ENCODE results near the gene INSC. TPM values are rescaled to one million over a fixed set of nuclear protein-coding genes. Genes with fewer than 3 reads are reported as not detected.

The INSC gene
- total RNA-seq, 1 donor from 2014 or later: not detected

DNA sequence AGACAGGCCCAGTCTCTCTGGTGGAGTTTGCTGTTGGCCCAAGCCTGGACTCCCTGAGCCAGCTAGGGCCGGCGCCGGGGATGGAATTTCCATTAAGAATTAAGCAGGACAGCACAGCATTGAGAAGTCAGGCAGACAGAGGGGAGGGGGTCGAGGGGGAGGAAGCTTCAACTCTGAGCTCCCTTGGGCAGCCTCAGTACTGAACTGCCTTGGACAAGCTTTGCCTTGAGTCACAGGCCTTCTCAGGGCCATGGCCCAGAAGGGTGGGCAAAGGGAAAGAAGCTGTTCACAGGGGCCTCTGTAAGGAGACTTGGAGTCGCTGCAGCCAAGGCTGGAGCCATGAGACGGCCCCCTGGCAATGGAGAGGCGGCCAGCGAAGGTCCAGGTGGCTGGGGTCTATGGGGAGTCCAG, 2.6 kb upstream of the INSC start:
- DNase-seq (ENCODE audit: extremely low spot score, unreplicated experiment): peak; percentile 81
- no peak overlapping the region for H3K27ac Mint-ChIP-seq (ENCODE audit: unreplicated experiment)

DNA sequence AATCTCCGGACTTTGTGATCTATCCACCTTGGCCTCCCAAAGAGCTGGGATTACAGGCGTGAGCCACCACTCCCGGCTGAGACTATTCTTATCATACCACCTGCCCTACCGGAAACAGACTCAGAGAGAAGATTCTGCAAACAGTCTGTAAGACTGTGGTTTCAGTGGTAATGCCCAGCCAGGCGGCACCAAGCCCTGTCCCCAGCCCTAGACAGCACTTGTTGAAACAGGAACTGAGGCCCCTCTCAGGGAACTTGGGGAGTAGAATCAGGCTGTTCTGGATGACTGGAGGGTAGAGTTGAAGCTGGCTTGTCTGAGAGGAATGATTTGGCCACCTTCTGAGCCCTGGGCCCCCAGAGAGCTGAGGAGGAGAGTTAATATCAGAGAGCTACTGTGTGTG, 1.3 kb upstream of the INSC start:
- H3K9me3 Mint-ChIP-seq (ENCODE audit: unreplicated experiment): no peaks in the 10 kb centered on the region
- no peak overlapping the region for H3K27ac Mint-ChIP-seq (ENCODE audit: unreplicated experiment)
- TF ChIP-seq, protein P1, sequence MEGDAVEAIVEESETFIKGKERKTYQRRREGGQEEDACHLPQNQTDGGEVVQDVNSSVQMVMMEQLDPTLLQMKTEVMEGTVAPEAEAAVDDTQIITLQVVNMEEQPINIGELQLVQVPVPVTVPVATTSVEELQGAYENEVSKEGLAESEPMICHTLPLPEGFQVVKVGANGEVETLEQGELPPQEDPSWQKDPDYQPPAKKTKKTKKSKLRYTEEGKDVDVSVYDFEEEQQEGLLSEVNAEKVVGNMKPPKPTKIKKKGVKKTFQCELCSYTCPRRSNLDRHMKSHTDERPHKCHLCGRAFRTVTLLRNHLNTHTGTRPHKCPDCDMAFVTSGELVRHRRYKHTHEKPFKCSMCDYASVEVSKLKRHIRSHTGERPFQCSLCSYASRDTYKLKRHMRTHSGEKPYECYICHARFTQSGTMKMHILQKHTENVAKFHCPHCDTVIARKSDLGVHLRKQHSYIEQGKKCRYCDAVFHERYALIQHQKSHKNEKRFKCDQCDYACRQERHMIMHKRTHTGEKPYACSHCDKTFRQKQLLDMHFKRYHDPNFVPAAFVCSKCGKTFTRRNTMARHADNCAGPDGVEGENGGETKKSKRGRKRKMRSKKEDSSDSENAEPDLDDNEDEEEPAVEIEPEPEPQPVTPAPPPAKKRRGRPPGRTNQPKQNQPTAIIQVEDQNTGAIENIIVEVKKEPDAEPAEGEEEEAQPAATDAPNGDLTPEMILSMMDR (IDR thresholded peaks at IDR 0.05): no peak
- peaks cover 3% of the 10 kb centered on the region for H3K4me1 Mint-ChIP-seq (ENCODE audit: unreplicated experiment)
- H3K27me3 Mint-ChIP-seq (ENCODE audit: unreplicated experiment): peaks cover 20% of the 10 kb centered on the region
- no peak for DNase-seq (ENCODE audit: extremely low spot score, unreplicated experiment)
- no peaks in the 10 kb centered on the region for H3K36me3 Mint-ChIP-seq (ENCODE audit: unreplicated experiment)
- no peak overlapping the region for H3K4me3 Mint-ChIP-seq (ENCODE audit: unreplicated experiment)

More for the DNA sequence above, 2.6 kb upstream of the INSC start:
- Mint-ChIP-seq H3K27me3 (ENCODE audit: unreplicated experiment) (peaks cover 14% of the 10 kb centered on the region), H3K9me3 (ENCODE audit: unreplicated experiment) (no peaks in the 10 kb centered on the region), H3K36me3 (ENCODE audit: unreplicated experiment) (no peaks in the 10 kb centered on the region), H3K4me1 (ENCODE audit: unreplicated experiment) (peaks cover 3% of the 10 kb centered on the region), H3K4me3 (ENCODE audit: unreplicated experiment) (no peak overlapping the region)
- TF ChIP-seq, protein P1 (IDR thresholded peaks at IDR 0.05): no peak

DNA sequence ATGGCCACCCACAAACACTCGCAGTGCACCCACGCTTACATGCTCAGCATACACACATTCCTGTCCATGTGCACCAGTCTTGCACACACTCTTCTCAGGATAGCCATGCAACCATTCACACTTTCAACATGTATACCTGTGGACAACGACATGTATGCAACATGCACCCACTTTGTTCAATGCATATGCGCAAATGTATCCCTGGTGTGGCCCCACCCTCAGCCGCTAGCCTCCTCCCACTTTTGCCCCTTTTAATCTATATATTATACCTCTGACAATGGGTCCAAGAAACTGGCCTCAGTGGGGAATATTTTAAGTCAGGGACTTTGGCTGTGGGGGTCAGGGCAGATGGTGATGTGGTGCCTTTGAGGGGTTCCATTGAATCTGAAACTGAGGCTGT, 963 bp downstream of the INSC start:
- H3K9me3 Mint-ChIP-seq (ENCODE audit: unreplicated experiment): no peaks in the 10 kb centered on the region
- peaks cover 25% of the 10 kb centered on the region for H3K27me3 Mint-ChIP-seq (ENCODE audit: unreplicated experiment)
- H3K4me3 Mint-ChIP-seq (ENCODE audit: unreplicated experiment): no peak overlapping the region
- DNase-seq (ENCODE audit: extremely low spot score, unreplicated experiment): peak; percentile 54
- TF ChIP-seq, protein P1 (IDR thresholded peaks at IDR 0.05): no peak
- no peak overlapping the region for H3K27ac Mint-ChIP-seq (ENCODE audit: unreplicated experiment)
- no peaks in the 10 kb centered on the region for H3K36me3 Mint-ChIP-seq (ENCODE audit: unreplicated experiment)
- peaks cover 3% of the 10 kb centered on the region for H3K4me1 Mint-ChIP-seq (ENCODE audit: unreplicated experiment)

DNA sequence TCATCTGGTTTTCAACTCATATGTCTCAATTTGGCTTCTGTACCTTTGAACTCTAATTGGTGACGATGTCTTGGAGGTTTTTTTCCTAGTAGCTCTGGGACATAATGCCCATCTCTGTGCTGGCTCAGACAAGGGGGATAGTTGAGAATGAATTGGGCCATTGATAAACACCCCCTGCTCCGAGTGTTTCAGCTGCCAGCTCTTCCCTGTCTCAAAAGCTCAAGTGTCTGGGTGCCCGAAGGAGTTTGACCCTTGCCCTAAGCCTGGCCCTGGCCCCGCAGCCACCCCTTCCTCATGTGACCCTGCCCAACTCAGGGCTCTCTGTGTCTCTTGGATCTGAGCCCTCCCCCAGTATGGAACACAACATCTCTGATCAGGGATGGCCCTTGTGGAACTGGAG, 3.0 kb downstream of the INSC start:
- Mint-ChIP-seq H3K36me3 (ENCODE audit: unreplicated experiment) (no peaks in the 10 kb centered on the region), H3K27ac (ENCODE audit: unreplicated experiment) (no peak overlapping the region), H3K9me3 (ENCODE audit: unreplicated experiment) (no peaks in the 10 kb centered on the region), H3K27me3 (ENCODE audit: unreplicated experiment) (peaks cover 25% of the 10 kb centered on the region), H3K4me3 (ENCODE audit: unreplicated experiment) (no peak overlapping the region), H3K4me1 (ENCODE audit: unreplicated experiment) (peaks cover 3% of the 10 kb centered on the region)
- TF ChIP-seq, protein P1 (IDR thresholded peaks at IDR 0.05): no peak
- DNase-seq (ENCODE audit: extremely low spot score, unreplicated experiment): peak; percentile 74

DNA sequence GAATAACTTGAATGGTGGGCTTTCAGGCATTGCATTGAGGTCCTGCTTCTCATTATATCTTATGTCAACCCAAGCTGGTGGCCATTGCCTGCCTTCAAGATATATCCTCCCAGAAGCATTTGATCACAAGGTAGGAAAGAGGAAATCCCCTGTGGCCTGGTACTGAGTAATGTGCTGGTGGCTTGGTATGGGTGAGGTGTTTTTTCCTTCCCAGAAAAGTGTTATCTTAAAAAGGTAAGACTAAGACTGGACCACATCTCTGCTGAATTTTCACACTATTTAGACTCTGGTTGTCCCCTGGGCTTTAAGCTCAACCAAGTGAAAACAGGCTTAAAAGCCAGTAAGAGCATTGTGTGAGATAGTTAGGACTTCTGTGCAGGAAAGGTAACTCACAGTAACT, 3.7 kb downstream of the INSC start:
- Mint-ChIP-seq H3K27me3 (ENCODE audit: unreplicated experiment) (peaks cover 23% of the 10 kb centered on the region), H3K4me1 (ENCODE audit: unreplicated experiment) (peaks cover 3% of the 10 kb centered on the region)

More for the DNA sequence above, 3.7 kb downstream of the INSC start:
- no peaks in the 10 kb centered on the region for H3K36me3 Mint-ChIP-seq (ENCODE audit: unreplicated experiment)
- H3K9me3 Mint-ChIP-seq (ENCODE audit: unreplicated experiment): no peaks in the 10 kb centered on the region
- TF ChIP-seq, protein P1 (IDR thresholded peaks at IDR 0.05): no peak
- no peak overlapping the region for H3K27ac Mint-ChIP-seq (ENCODE audit: unreplicated experiment)
- no peak for DNase-seq (ENCODE audit: extremely low spot score, unreplicated experiment)
- H3K4me3 Mint-ChIP-seq (ENCODE audit: unreplicated experiment): no peak overlapping the region
